ENCODE measurements around the gene ATP10B.
"Not testable (repeated sequence)": the region's sequence is repeated elsewhere in the genome, so short reads cannot be mapped to it uniquely, and the experiment has no call there.

ATP10B gene

GRCh38 chr5:160852049-160852448, at the start of gene ATP10B:
TSS of gene ATP10B (minus strand) at chr5:160852211. CDS start at chr5:160688074, 164,137 bp downstream.
- in situ Hi-C loops (cut with MboI; ENCODE audit: low sequenced_read_pairs): no loop called here

- in situ Hi-C loops (cut with MboI; ENCODE audit: low sequenced_read_pairs): no loop called here
These were observed 49.6 kb upstream of the ATP10B start for GRCh38 chr5:160901656-160902055.

- in situ Hi-C loops (cut with MboI; ENCODE audit: low sequenced_read_pairs): no loop called here
These were observed 47.7 kb upstream of the ATP10B start for GRCh38 chr5:160899735-160900134.

GRCh38 chr5:160893180-160893964, 41.4 kb upstream of the ATP10B start:
- in situ Hi-C loops (cut with MboI; ENCODE audit: low sequenced_read_pairs): not testable (repeated sequence)

- in situ Hi-C loops (cut with MboI; ENCODE audit: low sequenced_read_pairs): no loop called here
These were observed 35.8 kb upstream of the ATP10B start for GRCh38 chr5:160887780-160888179.

GRCh38 chr5:160873560-160874200, 21.7 kb upstream of the ATP10B start:
- in situ Hi-C loops (cut with MboI; ENCODE audit: low sequenced_read_pairs): not testable (repeated sequence)

GRCh38 chr5:160869989-160870521, 18.0 kb upstream of the ATP10B start:
- in situ Hi-C loops (cut with MboI; ENCODE audit: low sequenced_read_pairs): no loop called here

GRCh38 chr5:160867976-160868375, 16.0 kb upstream of the ATP10B start:
- in situ Hi-C loops (cut with MboI; ENCODE audit: low sequenced_read_pairs): no loop called here

GRCh38 chr5:160851451-160851850, 560 bp downstream of the ATP10B start:
- in situ Hi-C loops (cut with MboI; ENCODE audit: low sequenced_read_pairs): no loop called here

- in situ Hi-C loops (cut with MboI; ENCODE audit: low sequenced_read_pairs): no loop called here
These were observed 1.6 kb downstream of the ATP10B start for GRCh38 chr5:160850421-160850820.

GRCh38 chr5:160847526-160848085, 4.4 kb downstream of the ATP10B start:
- in situ Hi-C loops (cut with MboI; ENCODE audit: low sequenced_read_pairs): no loop called here

- in situ Hi-C loops (cut with MboI; ENCODE audit: low sequenced_read_pairs): no loop called here
These were observed 5.4 kb downstream of the ATP10B start for GRCh38 chr5:160846642-160847041.

- in situ Hi-C loops (cut with MboI; ENCODE audit: low sequenced_read_pairs): no loop called here
These were observed 7.8 kb downstream of the ATP10B start for GRCh38 chr5:160844177-160844576.

- in situ Hi-C loops (cut with MboI; ENCODE audit: low sequenced_read_pairs): no loop called here
These were observed 8.8 kb downstream of the ATP10B start for GRCh38 chr5:160843240-160843639.

- in situ Hi-C loops (cut with MboI; ENCODE audit: low sequenced_read_pairs): no loop called here
These were observed 14.0 kb downstream of the ATP10B start for GRCh38 chr5:160837749-160838593.

GRCh38 chr5:160837211-160837610, 14.8 kb downstream of the ATP10B start:
- in situ Hi-C loops (cut with MboI; ENCODE audit: low sequenced_read_pairs): no loop called here

- in situ Hi-C loops (cut with MboI; ENCODE audit: low sequenced_read_pairs): no loop called here
These were observed 16.0 kb downstream of the ATP10B start for GRCh38 chr5:160835818-160836528.

GRCh38 chr5:160835376-160835775, 16.6 kb downstream of the ATP10B start:
- in situ Hi-C loops (cut with MboI; ENCODE audit: low sequenced_read_pairs): no loop called here

GRCh38 chr5:160833806-160834205, 18.2 kb downstream of the ATP10B start:
- in situ Hi-C loops (cut with MboI; ENCODE audit: low sequenced_read_pairs): no loop called here

GRCh38 chr5:160831801-160832200, 20.2 kb downstream of the ATP10B start:
- in situ Hi-C loops (cut with MboI; ENCODE audit: low sequenced_read_pairs): no loop called here
